A204.1 (cell line): ENCODE results near the gene PFN4.
"Not testable (repeated sequence)": the region's sequence is repeated elsewhere in the genome, so short reads cannot be mapped to it uniquely, and the experiment has no call there.

ENCODE experiments used
- FAIRE-seq: peaks from 2 replicates; lab custom pipeline; 2012; peaks lifted over from hg19 to GRCh38; lab: Jason Lieb, UNC

PFN4 gene

GRCh38 chr2:24111407-24111901, 11.7 kb downstream of the PFN4 start:
- no peak for FAIRE-seq

- FAIRE-seq, result no peak
These were observed 12.4 kb downstream of the PFN4 start for GRCh38 chr2:24110660-24111303.

DNA sequence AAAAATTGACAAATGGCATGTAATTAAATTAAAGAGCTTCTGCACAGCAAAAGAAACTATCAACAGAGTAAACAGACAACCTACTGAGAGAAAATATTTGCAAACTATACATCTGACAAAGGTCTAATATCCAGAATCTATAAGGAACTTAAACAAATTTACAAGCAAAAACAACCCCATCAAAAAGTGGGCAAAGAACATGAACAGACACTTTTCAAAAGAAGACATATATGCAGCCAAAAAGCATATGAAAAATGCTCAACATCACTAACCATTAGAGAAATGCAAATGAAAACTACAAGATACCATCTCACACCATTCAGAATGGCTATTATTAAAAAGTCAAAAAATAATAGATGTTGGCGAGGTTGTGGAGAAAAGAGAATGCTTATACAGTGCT, 13.7 kb downstream of the PFN4 start:
- not testable (repeated sequence) for FAIRE-seq

DNA sequence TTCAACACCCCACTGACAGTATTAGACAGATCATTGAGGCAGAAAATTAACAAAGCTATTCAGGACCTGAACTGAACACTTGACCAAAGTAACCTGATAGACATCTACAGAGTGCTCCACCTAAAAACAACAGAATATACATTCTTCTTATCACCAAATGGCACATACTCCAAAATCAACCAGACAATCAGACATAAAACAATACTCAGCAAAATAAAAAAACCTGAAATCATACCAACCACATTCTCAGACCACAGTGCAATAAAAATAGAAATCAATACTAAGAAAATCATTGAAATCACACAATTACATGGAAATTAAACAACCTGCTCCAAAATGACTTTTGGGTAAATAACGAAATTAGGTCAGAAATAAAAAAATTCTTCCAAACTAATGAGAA, 15.8 kb downstream of the PFN4 start:
- no peak for FAIRE-seq

GRCh38 chr2:24106786-24107185, 16.3 kb downstream of the PFN4 start:
- no peak for FAIRE-seq

- FAIRE-seq, result no peak
These were observed 17.3 kb downstream of the PFN4 start for GRCh38 chr2:24105816-24106215.

DNA sequence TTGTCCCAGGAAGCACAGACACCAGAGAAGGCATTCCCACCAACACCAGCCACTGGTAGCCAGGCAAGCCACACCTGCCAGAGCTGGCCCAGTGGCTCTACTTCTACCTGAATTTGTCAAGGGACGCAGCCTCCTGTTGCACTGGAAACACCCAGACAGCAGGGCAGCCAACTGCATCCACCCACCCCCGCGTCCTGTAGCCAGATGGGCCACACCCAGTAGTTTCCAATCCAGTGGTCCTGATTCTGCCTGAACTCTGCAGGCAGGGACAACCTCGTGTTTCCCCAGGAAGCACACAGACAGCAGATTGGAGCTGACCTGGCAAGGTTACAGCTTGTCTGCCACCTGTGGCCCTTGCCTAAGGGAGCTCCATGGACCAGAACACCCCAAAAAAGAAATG, 18.2 kb downstream of the PFN4 start:
- no peak for FAIRE-seq

DNA sequence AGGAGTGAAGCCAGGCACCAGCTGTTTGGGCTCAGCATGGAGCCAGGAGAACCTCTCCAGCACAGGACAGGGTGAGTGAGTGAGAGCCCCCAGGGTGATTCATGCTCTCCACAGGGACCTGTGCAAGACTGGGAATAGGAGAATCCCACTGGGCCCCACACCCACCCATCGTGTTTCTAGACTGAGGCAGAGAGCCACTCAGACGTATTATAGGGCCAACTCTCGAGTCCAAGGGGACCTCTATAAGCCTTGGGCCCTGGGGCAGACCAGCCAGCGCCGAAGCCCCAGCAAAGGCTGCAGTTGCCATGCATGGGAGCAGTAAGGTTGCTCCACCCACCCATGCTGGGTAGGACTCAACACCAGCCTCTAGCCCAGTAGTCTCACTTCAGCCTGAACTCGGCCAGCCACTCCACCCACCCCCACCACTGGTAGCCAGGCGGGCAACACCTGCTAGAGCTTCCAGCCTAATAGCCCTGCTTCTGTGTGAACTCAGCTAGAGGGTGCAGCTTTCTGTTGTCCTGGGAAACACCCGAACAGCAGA, 19.0 kb downstream of the PFN4 start:
- no peak for FAIRE-seq

- no peak for FAIRE-seq
These were observed 20.5 kb downstream of the PFN4 start for GRCh38 chr2:24102677-24103076.

DNA sequence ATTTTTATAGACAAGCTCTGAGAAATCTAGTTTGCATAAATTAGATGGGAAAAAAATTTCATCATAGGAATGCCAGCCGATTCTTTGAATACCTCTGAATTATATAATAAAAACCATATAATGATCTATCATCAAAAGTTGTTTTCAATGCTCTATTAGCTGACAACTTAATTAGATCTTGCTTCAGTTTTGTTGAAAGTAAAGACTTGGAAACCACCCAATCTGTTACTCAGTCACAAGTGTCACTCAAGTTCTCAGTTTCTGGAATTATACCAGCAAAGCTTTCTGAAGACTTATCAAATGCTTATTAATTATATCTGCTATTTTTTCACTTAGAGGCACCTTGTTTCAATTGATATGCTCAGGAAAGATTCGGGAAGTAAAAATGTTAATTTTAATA, 21.1 kb downstream of the PFN4 start:
- no peak for FAIRE-seq

DNA sequence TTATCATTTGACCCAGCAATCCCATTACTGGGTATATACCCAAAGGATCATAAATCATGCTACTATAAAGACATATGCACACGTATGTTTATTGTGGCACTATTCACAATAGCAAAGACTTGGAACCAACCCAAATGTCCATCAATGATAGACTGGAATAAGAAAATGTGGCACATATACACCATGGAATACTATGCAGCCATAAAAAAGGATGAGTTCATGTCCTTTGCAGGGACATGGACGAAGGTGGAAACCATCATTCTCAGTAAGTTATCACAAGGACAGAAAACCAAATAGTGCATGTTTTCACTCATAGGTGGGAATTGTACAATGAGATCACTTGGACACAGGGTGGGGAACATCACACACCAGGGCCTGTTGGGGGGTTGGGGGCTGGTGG, 22.4 kb downstream of the PFN4 start:
- not testable (repeated sequence) for FAIRE-seq

DNA sequence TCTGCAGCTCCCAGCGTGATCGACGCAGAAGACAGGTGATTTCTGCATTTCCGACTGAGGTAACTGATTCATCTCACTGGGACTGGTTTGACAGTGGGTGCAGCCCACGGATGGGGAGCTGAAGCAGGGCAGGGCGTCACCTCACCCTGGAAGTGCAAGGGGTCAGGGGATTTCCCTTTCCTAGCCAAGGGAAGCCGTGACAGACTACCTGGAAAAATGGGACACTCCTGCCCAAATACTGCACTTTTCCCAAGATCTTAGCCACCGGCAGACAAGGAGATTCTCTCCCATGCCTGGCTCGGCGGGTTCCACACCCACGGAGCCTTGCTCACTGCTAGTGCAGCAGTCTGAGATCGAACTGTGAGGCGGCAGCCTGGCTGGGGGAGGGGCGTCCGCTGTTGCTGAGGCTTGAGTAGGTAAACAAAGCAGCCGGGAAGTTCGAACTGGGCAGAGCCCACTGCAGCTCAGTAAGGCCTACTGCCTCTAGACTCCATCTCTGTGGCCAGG, 27.9 kb downstream of the PFN4 start:
- not testable (repeated sequence) for FAIRE-seq

DNA sequence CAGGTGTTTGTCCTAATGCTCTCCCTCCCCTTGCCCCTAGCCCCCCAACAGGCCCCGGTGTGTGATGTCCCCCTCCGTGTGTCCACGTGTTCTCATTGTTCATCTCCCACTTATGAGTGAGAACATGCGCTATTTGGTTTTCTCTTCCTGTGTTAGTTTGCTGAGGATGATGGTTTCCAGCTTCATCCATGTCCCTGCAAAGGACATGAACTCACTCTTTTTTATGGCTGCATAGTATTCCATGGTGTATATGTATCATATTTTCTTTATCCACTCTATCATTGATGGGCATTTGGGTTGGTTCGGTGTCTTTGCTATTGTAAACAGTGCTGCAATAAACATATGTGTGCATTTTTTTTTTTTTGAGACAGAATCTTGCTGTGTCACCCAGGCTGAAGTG, 29.9 kb downstream of the PFN4 start:
- not testable (repeated sequence) for FAIRE-seq

GRCh38 chr2:24088821-24089359, 34.2 kb downstream of the PFN4 start:
- FAIRE-seq, result no peak

- FAIRE-seq, result no peak
These were observed 36.1 kb downstream of the PFN4 start for GRCh38 chr2:24087032-24087431.

DNA sequence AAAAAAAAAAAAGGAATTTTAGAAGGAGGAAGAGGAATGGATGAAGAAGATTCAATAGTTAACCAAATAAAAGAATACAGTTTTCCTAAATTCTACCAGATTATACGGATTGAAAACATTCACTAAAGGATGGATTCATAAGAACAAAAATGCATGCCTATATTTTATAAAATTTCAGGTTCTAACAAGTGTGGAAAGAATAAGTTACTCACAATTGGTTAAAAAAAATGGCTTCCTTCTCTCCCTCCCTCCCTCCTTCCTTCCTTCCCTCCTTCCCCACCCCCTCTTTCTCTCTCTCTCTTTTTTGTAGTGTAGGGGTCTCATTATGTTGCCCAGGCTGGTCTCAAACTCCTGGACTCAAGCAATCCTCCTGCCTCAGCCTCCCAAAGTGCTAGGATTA, 36.9 kb downstream of the PFN4 start:
- FAIRE-seq, result no peak

DNA sequence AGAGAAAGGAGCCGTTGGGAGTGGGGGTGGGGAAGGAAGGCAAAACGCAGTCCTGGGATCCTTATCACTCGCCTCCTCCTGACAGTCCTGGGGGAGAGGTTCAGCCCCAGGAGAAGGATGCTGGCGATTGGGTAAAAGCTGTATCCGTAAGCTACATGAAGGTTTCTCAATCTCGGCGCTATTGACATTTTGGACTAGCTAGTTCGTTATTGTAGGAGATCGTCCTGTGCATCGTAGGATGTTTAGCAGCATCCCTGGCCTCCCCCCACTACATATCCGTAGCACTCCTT, 38.0 kb downstream of the PFN4 start:
- no peak for FAIRE-seq

- FAIRE-seq, result no peak
These were observed 38.5 kb downstream of the PFN4 start, which contains the start of gene TP53I3 for GRCh38 chr2:24084386-24085199. Gene TP53I3, minus strand, starts transcription at chr2:24084834. Its CDS starts 508 bp downstream, at chr2:24084326.

GRCh38 chr2:24083567-24084385, 39.4 kb downstream of the PFN4 start:
- no peak for FAIRE-seq

DNA sequence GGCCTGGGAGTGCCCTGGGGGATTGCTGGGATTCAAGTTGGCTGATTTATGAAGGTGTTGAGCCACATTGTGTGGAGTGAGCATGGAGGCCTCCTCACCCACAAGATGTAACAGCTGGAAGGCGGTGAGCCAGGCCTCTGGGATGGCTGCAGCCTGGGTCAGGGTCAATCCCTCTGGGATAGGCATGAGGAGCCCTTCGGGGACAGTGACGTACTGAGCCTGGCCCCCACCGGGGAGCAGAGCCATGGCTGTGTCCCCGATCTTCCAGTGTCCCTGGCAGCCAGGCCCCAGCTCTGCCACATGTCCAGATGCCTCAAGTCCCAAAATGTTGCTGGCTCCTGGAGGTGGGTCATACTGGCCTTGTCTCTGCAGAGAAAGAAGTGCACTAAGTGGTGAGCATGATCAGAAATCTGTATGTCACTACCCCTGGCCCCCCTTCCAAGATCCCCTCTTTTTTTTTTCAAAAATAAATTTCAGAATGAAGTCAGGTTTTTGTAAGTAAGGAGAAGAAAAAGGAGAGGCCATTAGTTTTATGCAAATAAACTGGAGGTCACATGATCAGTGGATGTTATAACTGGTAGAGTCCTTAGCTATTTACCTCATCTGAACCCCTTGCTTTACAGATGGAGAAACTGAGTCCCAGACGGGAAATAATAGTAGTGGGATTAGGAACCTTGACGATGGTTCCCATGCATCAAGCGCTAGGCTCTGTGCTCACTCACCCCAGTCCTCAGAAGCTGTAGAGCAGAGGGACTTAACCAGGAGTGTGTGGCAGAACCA, 40.2 kb downstream of the PFN4 start:
- FAIRE-seq, result no peak

DNA sequence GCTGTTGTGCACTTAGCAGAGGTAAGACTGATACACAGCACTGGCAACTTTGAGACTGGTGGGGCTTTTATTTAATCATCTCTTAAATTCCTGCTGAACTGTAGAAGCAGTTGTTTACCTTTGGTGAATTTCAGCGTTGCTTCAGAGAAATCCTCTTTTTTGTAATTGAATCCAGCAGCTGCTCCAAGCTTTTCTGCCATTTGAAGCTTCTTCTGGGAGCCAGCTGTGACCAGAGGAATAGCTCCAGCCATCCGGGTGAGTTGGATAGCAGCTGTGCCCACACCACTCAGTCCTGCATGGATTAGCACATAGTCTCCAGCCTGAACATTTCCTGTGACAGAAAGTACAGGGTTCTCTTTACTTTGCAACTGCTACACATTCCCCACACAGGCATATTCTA, 42.4 kb downstream of the PFN4 start:
- no peak for FAIRE-seq
